Activated CD8-positive, alpha-beta T cell treated with anti-CD3 and anti-CD28 coated beads for 36 hours (primary cell): ENCODE data around the gene TF. TPM values are rescaled to one million over a fixed set of nuclear protein-coding genes. Genes with fewer than 3 reads are reported as not detected.

ENCODE experiments used
- ATAC-seq: fragments of 200-7000 bp; cut with Tn5 transposase; one replicate; pipeline ENCODE4 v1.10.0; 2021; ENCODE audit warnings: mild to moderate bottlenecking, moderate library complexity
- CTCF ChIA-PET: fragments of 350-600 bp; sonication (Branson Sonifier 250); formaldehyde crosslinking; loops from one replicate; lab custom pipeline; 2021; ENCODE audit warnings: antibody characterized with exemption; lab: Charles Lee
- POLR2A ChIA-PET: fragments of 350-600 bp; sonication (Branson Sonifier 250); formaldehyde crosslinking; loops from one replicate; lab custom pipeline; 2021; ENCODE audit warnings: antibody characterized with exemption; lab: Charles Lee
- DNase-seq: peaks from one replicate; pipeline ENCODE4 v3.0.0-alpha.2; 2020
- H3K27ac Mint-ChIP-seq: one replicate; pipeline ENCODE4 v1.8.0; 2021; ENCODE audit warnings: mild to moderate bottlenecking, mixed read lengths
- H3K27me3 Mint-ChIP-seq: one replicate; pipeline ENCODE4 v1.8.0; 2021; ENCODE audit warnings: mixed read lengths
- H3K36me3 Mint-ChIP-seq: one replicate; pipeline ENCODE4 v1.8.0; 2021; ENCODE audit warnings: low read depth, mixed read lengths
- H3K4me1 Mint-ChIP-seq: one replicate; pipeline ENCODE4 v1.8.0; 2021; ENCODE audit warnings: low read depth, mixed read lengths
- H3K4me3 Mint-ChIP-seq: one replicate; pipeline ENCODE4 v1.8.0; 2021; ENCODE audit warnings: mild to moderate bottlenecking, moderate library complexity, mixed read lengths
- H3K9me3 Mint-ChIP-seq: one replicate; pipeline ENCODE4 v1.8.0; 2021; ENCODE audit warnings: mixed read lengths
- CTCF ChIP-seq: fragments of 200-600 bp; IDR thresholded peaks from one replicate; pipeline ENCODE4 v1.8.0; 2022; ENCODE audit warnings: antibody characterized with exemption, mild to moderate bottlenecking
- intact Hi-C: fragments of 100-400 bp; cut with micrococcal nuclease; formaldehyde crosslinking; loops from one replicate; pipeline ENCODE4 v1.10.0; 2022
- total RNA-seq, 2 experiments: library from RNA; stranded (reverse); gene quantifications; one replicate each; pipeline ENCODE4 v1.2.3, GENCODE V29; 2021

Gene TF
- total RNA-seq, 2 experiments from 2014 or later: 0.02 to 0.34 TPM

- Mint-ChIP-seq H3K27me3 (no peaks in the 10 kb centered on the region), H3K4me3 (no peak overlapping the region), H3K36me3 (no peaks in the 10 kb centered on the region), H3K9me3 (no peaks in the 10 kb centered on the region), H3K27ac (no peak overlapping the region), H3K4me1 (no peaks in the 10 kb centered on the region)
- intact Hi-C loops: no loop called here
- POLR2A ChIA-PET: no interaction called here
- no peak for TF ChIP-seq CTCF
- DNase-seq: no peak
- no peak for ATAC-seq
- CTCF ChIA-PET: interaction anchor here (1.0 kb wide), 1 partner anchor 17 kb away, joined by 3 read pairs; no protein-coding TSS in a partner anchor
Measured at GRCh38 chr3:133834621-133835417, 88.6 kb downstream of the TF start.

- TF ChIP-seq CTCF: no peak
- Mint-ChIP-seq H3K27me3 (no peaks in the 10 kb centered on the region), H3K36me3 (no peaks in the 10 kb centered on the region), H3K4me1 (no peaks in the 10 kb centered on the region), H3K27ac (no peak overlapping the region), H3K4me3 (no peak overlapping the region), H3K9me3 (no peaks in the 10 kb centered on the region)
- ChIA-PET CTCF (no interaction called here), POLR2A (no interaction called here)
- ATAC-seq (no peak), DNase-seq (no peak)
- intact Hi-C loops: no loop called here
Measured at GRCh38 chr3:133835418-133835743, 89.2 kb downstream of the TF start.

GRCh38 chr3:133835961-133836360 lies 89.8 kb downstream of the TF start:
- no peak for ATAC-seq
- Mint-ChIP-seq H3K4me3 (no peak overlapping the region), H3K9me3 (no peaks in the 10 kb centered on the region), H3K4me1 (no peaks in the 10 kb centered on the region), H3K27ac (no peak overlapping the region), H3K27me3 (no peaks in the 10 kb centered on the region), H3K36me3 (no peaks in the 10 kb centered on the region)
- POLR2A ChIA-PET: no interaction called here
- CTCF ChIA-PET: no interaction called here
- no peak for DNase-seq
- TF ChIP-seq CTCF: no peak
- intact Hi-C loops: no loop called here

GRCh38 chr3:133836497-133837158 lies 90.4 kb downstream of the TF start:
- H3K27me3 Mint-ChIP-seq: no peaks in the 10 kb centered on the region
- no peak overlapping the region for H3K4me3 Mint-ChIP-seq
- POLR2A ChIA-PET: no interaction called here
- no peak for ATAC-seq
- H3K27ac Mint-ChIP-seq: no peak overlapping the region
- no peak for TF ChIP-seq CTCF
- intact Hi-C loops: no loop called here
- H3K36me3 Mint-ChIP-seq: no peaks in the 10 kb centered on the region
- DNase-seq: no peak
- no peaks in the 10 kb centered on the region for H3K4me1 Mint-ChIP-seq
- no peaks in the 10 kb centered on the region for H3K9me3 Mint-ChIP-seq
- CTCF ChIA-PET: no interaction called here
